ENCODE data around the gene CGAS. TPM values are rescaled to one million over a fixed set of nuclear protein-coding genes. Genes with fewer than 3 reads are reported as not detected.

CGAS gene
- total RNA-seq, 1 experiment from 2014 or later = 35.0 TPM

GRCh38 chr6:73391675-73392074 is 60.4 kb downstream of the CGAS start:
- no TSS peak for BruUV-seq (replicated peaks)
- Mint-ChIP-seq H3K4me3 (ENCODE audit: low read depth, unreplicated experiment) (no peak overlapping the region), H3K27me3 (ENCODE audit: unreplicated experiment) (no peaks in the 10 kb centered on the region), H3K36me3 (ENCODE audit: insufficient read depth, unreplicated experiment) (peaks cover 34% of the 10 kb centered on the region), H3K27ac (ENCODE audit: unreplicated experiment) (no peak overlapping the region), H3K9me3 (ENCODE audit: low read depth, unreplicated experiment) (no peaks in the 10 kb centered on the region), H3K4me1 (ENCODE audit: low read depth, unreplicated experiment) (peaks cover 15% of the 10 kb centered on the region)
- no peak for DNase-seq
- intact Hi-C loops (cut with micrococcal nuclease; ENCODE audit: unreplicated experiment) = no loop called here
- CTCF ChIA-PET = no interaction called here
- no peak for TF ChIP-seq CTCF (IDR thresholded peaks at IDR 0.05; ENCODE audit: unreplicated experiment)

DNA sequence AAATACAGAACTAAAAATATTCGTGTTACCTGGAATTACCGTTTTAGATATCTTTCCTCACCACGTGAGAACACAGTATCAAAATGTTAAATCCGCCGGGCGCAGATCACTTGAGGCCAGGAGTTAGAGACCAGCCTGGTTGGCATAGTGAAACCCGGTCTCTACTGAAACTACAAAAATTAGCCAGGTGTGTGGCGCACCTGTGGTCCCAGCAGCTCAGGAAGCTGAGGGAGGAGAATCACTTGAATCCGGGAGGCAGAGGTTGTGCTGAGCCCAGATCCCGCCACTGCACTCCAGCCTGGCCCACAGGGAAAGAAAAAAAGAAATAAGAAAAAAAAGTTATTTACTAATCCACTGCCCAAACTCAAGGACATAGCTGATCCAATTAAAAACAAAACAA is 62.2 kb downstream of the CGAS start:
- Mint-ChIP-seq H3K27ac (ENCODE audit: unreplicated experiment) (no peak overlapping the region), H3K27me3 (ENCODE audit: unreplicated experiment) (no peaks in the 10 kb centered on the region), H3K36me3 (ENCODE audit: insufficient read depth, unreplicated experiment) (peaks cover 30% of the 10 kb centered on the region), H3K4me3 (ENCODE audit: low read depth, unreplicated experiment) (no peak overlapping the region), H3K9me3 (ENCODE audit: low read depth, unreplicated experiment) (no peaks in the 10 kb centered on the region), H3K4me1 (ENCODE audit: low read depth, unreplicated experiment) (peaks cover 15% of the 10 kb centered on the region)
- no TSS peak for BruUV-seq (replicated peaks)
- intact Hi-C loops (cut with micrococcal nuclease; ENCODE audit: unreplicated experiment) = no loop called here
- no peak for TF ChIP-seq CTCF (IDR thresholded peaks at IDR 0.05; ENCODE audit: unreplicated experiment)
- no peak for DNase-seq
- CTCF ChIA-PET = interaction anchor here (0.7 kb wide), 1 partner anchor 104 kb away, joined by 3 read pairs; no protein-coding TSS in a partner anchor

- peak; percentile 65 for TF ChIP-seq CTCF (IDR thresholded peaks at IDR 0.05; ENCODE audit: unreplicated experiment)
- H3K27ac Mint-ChIP-seq (ENCODE audit: unreplicated experiment) = peak overlapping the region; percentile 90
- intact Hi-C loops (cut with micrococcal nuclease; ENCODE audit: unreplicated experiment) = loop anchor here (1.0 kb wide), 1 partner anchor 103 kb away; no protein-coding TSS in a partner anchor
- CTCF ChIA-PET = interaction anchor here (0.9 to 1.7 kb wide), 3 partner anchors 61 to 265 kb away, joined by 3 to 19 read pairs (median 3); partner anchors contain the start of gene SLC17A5
- no peaks in the 10 kb centered on the region for H3K9me3 Mint-ChIP-seq (ENCODE audit: low read depth, unreplicated experiment)
- H3K36me3 Mint-ChIP-seq (ENCODE audit: insufficient read depth, unreplicated experiment) = peaks cover 21% of the 10 kb centered on the region
- peaks cover 15% of the 10 kb centered on the region for H3K4me1 Mint-ChIP-seq (ENCODE audit: low read depth, unreplicated experiment)
- no peaks in the 10 kb centered on the region for H3K27me3 Mint-ChIP-seq (ENCODE audit: unreplicated experiment)
- BruUV-seq (replicated peaks) = TSS peak; percentile 26
- H3K4me3 Mint-ChIP-seq (ENCODE audit: low read depth, unreplicated experiment) = peak overlapping the region; percentile 80
- DNase-seq = peak; percentile 74
These were observed 63.1 kb downstream of the CGAS start for GRCh38 chr6:73388800-73389512.

DNA sequence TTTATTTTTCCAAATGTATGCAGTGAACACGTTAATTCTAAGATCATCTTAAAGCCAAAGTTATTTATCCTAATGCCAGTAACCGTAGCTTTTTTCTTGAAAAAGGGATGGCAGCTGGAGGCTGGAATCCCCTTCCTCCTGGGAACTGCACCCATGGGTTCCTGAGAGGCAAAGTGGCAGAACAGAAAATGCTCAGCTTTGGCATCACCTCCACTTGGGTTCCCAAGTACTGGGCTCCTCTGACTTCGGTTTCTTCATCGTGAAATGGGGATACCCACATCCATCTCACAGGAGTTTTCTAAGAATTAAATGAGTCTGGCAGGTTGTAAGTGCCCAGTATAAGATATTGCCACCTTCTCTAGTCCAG is 63.7 kb downstream of the CGAS start:
- Mint-ChIP-seq H3K27me3 (ENCODE audit: unreplicated experiment) (no peaks in the 10 kb centered on the region), H3K4me3 (ENCODE audit: low read depth, unreplicated experiment) (peak overlapping the region; percentile 80), H3K4me1 (ENCODE audit: low read depth, unreplicated experiment) (peaks cover 10% of the 10 kb centered on the region), H3K36me3 (ENCODE audit: insufficient read depth, unreplicated experiment) (peaks cover 15% of the 10 kb centered on the region), H3K27ac (ENCODE audit: unreplicated experiment) (peak overlapping the region; percentile 90), H3K9me3 (ENCODE audit: low read depth, unreplicated experiment) (no peaks in the 10 kb centered on the region)
- no peak for TF ChIP-seq CTCF (IDR thresholded peaks at IDR 0.05; ENCODE audit: unreplicated experiment)
- intact Hi-C loops (cut with micrococcal nuclease; ENCODE audit: unreplicated experiment) = loop anchor here (1.0 kb wide), 1 partner anchor 102 kb away; no protein-coding TSS in a partner anchor
- CTCF ChIA-PET = interaction anchor here (0.9 to 1.7 kb wide), 3 partner anchors 60 to 265 kb away, joined by 3 to 19 read pairs (median 3); partner anchors contain the start of gene SLC17A5
- DNase-seq = no peak
- no TSS peak for BruUV-seq (replicated peaks)

Measured in Calu3 (cell line).